Activated CD8-positive, alpha-beta memory T cell treated with anti-CD3 and anti-CD28 coated beads for 24 hours (primary cell): ENCODE data around the gene TOMM20.

Experiments used
- DNase-seq: peaks from one replicate; pipeline ENCODE4 v3.0.0-alpha.2; 2020

Gene TOMM20

GRCh38 chr1:235133086-235133485, 4.4 kb upstream of the TOMM20 start:
- peak; percentile 15 for DNase-seq

- DNase-seq: peak; percentile 33
Observed at GRCh38 chr1:235131961-235132360, 3.3 kb upstream of the TOMM20 start.

- peak; percentile 51 for DNase-seq
Observed at GRCh38 chr1:235130766-235131270, 2.2 kb upstream of the TOMM20 start.

GRCh38 chr1:235129774-235130570, 1.3 kb upstream of the TOMM20 start:
- peak; percentile 46 for DNase-seq

GRCh38 chr1:235127732-235128455, 743 bp downstream of the TOMM20 start:
- peak; percentile 68 for DNase-seq

GRCh38 chr1:235127203-235127602, 1.4 kb downstream of the TOMM20 start:
- DNase-seq: peak; percentile 19

GRCh38 chr1:235124665-235125064, 4.0 kb downstream of the TOMM20 start:
- DNase-seq: no peak

GRCh38 chr1:235124111-235124510, 4.5 kb downstream of the TOMM20 start:
- DNase-seq: peak; percentile 46

- DNase-seq: peak; percentile 28
Observed at GRCh38 chr1:235122348-235122747, 6.3 kb downstream of the TOMM20 start.

GRCh38 chr1:235113183-235113917, 15.3 kb downstream of the TOMM20 start:
- peak; percentile 47 for DNase-seq

GRCh38 chr1:235112297-235113182, 16.1 kb downstream of the TOMM20 start:
- peak; percentile 13 for DNase-seq

GRCh38 chr1:235111107-235111506, 17.5 kb downstream of the TOMM20 start:
- DNase-seq: no peak

GRCh38 chr1:235108876-235109275, 19.8 kb downstream of the TOMM20 start:
- DNase-seq: peak; percentile 50

GRCh38 chr1:235108185-235108593, 20.4 kb downstream of the TOMM20 start:
- peak; percentile 57 for DNase-seq

GRCh38 chr1:235107368-235108184, 21.1 kb downstream of the TOMM20 start:
- DNase-seq: peak; percentile 55

GRCh38 chr1:235106457-235106856, 22.2 kb downstream of the TOMM20 start:
- DNase-seq: peak; percentile 54

- peak; percentile 56 for DNase-seq
Observed at GRCh38 chr1:235105051-235106043, 23.3 kb downstream of the TOMM20 start.

- peak; percentile 49 for DNase-seq
Observed at GRCh38 chr1:235102993-235103411, 25.6 kb downstream of the TOMM20 start.

- DNase-seq: no peak
Observed at GRCh38 chr1:235102259-235102582, 26.4 kb downstream of the TOMM20 start.
